Measurements from ENCODE around the gene DNPH1.

Gene DNPH1

DNA sequence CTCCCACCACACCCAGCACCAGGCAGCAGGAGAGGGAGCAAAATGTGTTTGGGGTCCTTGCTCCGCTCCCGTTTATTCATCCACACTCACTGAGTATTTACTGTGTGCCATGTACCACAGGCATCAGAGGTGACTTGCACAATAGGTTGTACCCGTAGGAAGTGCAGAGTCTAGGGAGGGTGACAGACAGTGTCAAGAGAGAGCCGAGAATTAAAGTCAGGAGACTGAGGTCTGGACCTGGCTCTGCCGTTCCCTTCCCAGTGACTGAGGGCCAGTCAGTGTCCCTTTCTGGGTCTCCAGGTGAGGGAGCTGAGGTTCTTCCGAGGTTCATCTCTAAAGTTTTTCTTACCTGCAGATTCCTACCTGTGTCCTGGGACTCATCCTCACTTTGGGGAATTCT lies 36.3 kb upstream of the DNPH1 start:
- DNase-seq, result no peak
- H3K36me3 ChIP-seq, result no peaks in the 10 kb centered on the region
- H3K27ac ChIP-seq, result no peak overlapping the region
- no peaks in the 10 kb centered on the region for H3K27me3 ChIP-seq
- intact Hi-C loops (cut with DNase I; ENCODE audit: low total_unique reads), result loop anchor here (2.0 to 10.0 kb wide), 2 partner anchors 69 to 239 kb away; no protein-coding TSS in a partner anchor
- peaks cover 0 to 26% (median 25%) of the 10 kb centered on the region in 4 donors for H3K4me1 ChIP-seq
- H3K9me3 ChIP-seq, result no peaks in the 10 kb centered on the region
- H3K4me3 ChIP-seq, result no peak overlapping the region
- TF ChIP-seq, protein P1, sequence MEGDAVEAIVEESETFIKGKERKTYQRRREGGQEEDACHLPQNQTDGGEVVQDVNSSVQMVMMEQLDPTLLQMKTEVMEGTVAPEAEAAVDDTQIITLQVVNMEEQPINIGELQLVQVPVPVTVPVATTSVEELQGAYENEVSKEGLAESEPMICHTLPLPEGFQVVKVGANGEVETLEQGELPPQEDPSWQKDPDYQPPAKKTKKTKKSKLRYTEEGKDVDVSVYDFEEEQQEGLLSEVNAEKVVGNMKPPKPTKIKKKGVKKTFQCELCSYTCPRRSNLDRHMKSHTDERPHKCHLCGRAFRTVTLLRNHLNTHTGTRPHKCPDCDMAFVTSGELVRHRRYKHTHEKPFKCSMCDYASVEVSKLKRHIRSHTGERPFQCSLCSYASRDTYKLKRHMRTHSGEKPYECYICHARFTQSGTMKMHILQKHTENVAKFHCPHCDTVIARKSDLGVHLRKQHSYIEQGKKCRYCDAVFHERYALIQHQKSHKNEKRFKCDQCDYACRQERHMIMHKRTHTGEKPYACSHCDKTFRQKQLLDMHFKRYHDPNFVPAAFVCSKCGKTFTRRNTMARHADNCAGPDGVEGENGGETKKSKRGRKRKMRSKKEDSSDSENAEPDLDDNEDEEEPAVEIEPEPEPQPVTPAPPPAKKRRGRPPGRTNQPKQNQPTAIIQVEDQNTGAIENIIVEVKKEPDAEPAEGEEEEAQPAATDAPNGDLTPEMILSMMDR (IDR thresholded peaks at IDR 0.05), result no peak

DNA sequence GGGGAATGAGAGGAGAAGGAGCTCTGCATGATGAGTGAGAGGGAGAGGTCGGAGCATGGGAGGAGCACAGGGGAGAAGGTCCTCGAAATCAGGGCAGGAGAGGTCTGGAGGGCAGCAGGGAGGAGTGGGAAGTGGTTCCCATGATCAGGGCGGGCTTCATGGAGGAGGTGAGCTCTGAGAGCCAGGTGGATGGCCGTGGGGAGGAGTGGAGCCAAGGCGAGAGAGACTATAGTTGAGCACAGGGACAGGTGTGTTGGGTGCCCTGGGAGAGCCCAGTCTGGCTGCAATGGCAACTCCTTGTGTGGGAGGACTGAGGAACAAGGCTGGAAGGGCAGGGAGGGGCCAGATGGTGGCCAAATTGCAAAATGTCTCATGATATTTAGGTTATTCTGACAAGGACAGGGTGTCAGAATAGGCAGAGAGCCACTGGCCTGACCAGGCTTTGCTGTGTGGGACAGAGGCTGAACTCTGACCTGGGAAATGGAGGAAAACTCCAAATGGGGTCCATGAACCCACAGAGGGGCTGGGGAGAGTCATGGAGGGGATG lies 35.4 kb upstream of the DNPH1 start:
- H3K36me3 ChIP-seq, result no peaks in the 10 kb centered on the region
- intact Hi-C loops (cut with DNase I; ENCODE audit: low total_unique reads), result loop anchor here (2.0 to 10.0 kb wide), 2 partner anchors 70 to 240 kb away; no protein-coding TSS in a partner anchor
- no peak overlapping the region for H3K4me3 ChIP-seq
- no peaks in the 10 kb centered on the region for H3K9me3 ChIP-seq
- no peak for DNase-seq
- TF ChIP-seq, protein P1 (IDR thresholded peaks at IDR 0.05), result no peak
- H3K27me3 ChIP-seq, result peaks cover 0 to 2% of the 10 kb centered on the region in 2 donors
- peaks cover 0 to 21% (median 20%) of the 10 kb centered on the region in 4 donors for H3K4me1 ChIP-seq
- H3K27ac ChIP-seq, result no peak overlapping the region

DNA sequence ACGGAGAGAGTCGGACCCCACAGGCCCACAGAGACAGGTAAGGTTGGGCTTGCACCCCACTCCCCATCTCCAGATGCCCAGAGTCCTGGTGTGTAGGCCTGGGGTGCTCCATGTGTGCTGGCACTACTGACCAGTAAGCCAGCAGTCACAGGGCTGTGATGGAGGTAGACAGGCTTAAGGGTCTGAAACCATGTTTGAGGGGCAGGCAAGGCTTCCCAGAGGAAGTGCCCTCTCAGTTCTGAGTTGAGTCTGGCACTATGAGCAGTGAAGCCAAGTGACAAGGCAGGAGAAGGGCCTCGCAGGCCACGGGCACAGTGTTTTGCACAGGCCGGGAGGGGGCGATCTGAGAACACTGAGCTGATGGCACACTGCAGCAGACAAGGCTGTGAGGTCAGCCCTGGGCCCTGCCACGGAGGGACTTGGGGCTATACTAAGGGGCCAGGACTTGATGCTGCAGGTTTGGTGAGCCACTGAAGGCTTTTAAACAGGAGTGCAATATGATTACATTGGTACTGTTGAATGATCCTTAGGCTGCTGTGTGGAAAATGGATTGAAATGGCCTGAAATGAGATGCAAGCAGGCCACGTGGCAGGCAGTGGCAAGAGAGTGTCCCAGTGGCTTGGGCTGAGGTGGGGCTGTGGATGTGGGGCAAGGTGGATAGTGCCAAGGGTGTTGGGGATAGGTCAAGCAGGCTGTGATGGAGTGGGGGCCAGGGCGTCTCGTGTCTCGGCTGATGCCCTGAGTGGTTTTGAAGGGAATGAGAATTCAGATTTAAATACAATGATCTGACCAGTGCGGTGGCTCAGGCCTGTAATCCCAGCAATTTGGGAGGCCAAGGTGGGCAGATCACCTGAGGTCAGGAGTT lies 34.3 kb upstream of the DNPH1 start:
- TF ChIP-seq, protein P1 (IDR thresholded peaks at IDR 0.05), result peak; percentile 56 to 67
- intact Hi-C loops (cut with DNase I; ENCODE audit: low total_unique reads), result loop anchor here (2.0 to 10.0 kb wide), 2 partner anchors 71 to 241 kb away; no protein-coding TSS in a partner anchor
- H3K4me1 ChIP-seq, result peaks cover 0 to 10% (median 9%) of the 10 kb centered on the region in 4 donors
- peaks cover 0 to 8% of the 10 kb centered on the region in 2 donors for H3K27me3 ChIP-seq
- H3K4me3 ChIP-seq, result no peak overlapping the region
- H3K9me3 ChIP-seq, result no peaks in the 10 kb centered on the region
- peak in 1 of 2 donors; percentile 60 for DNase-seq
- no peak overlapping the region for H3K27ac ChIP-seq
- no peaks in the 10 kb centered on the region for H3K36me3 ChIP-seq

DNA sequence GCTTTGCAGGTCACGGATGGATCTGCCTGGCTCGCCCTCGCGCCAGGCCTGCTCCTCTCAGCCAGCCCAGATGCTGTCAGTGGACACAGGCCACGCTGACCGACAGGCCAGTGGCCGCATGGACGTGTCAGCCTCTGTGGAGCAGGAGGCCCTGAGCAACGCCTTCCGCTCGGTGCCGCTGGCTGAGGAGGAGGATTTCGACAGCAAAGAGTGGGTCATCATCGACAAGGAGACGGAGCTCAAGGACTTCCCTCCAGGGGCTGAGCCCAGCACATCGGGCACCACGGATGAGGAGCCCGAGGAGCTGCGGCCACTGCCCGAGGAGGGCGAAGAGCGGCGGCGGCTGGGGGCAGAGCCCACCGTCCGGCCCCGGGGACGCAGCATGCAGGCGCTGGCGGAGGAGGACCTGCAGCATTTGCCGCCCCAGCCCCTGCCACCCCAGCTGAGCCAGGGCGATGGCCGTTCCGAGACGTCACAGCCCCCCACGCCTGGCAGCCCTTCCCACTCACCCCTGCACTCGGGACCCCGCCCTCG lies 33.6 kb upstream of the DNPH1 start:
- no peak overlapping the region for H3K27ac ChIP-seq
- peaks cover 0 to 3% (median 2%) of the 10 kb centered on the region in 4 donors for H3K4me1 ChIP-seq
- TF ChIP-seq, protein P1 (IDR thresholded peaks at IDR 0.05), result no peak
- H3K9me3 ChIP-seq, result no peaks in the 10 kb centered on the region
- H3K4me3 ChIP-seq, result no peak overlapping the region
- H3K27me3 ChIP-seq, result peaks cover 0 to 8% of the 10 kb centered on the region in 2 donors
- H3K36me3 ChIP-seq, result no peaks in the 10 kb centered on the region
- intact Hi-C loops (cut with DNase I; ENCODE audit: low total_unique reads), result loop anchor here (10.0 kb wide), 1 partner anchor 242 kb away; no protein-coding TSS in a partner anchor
- DNase-seq, result no peak

DNA sequence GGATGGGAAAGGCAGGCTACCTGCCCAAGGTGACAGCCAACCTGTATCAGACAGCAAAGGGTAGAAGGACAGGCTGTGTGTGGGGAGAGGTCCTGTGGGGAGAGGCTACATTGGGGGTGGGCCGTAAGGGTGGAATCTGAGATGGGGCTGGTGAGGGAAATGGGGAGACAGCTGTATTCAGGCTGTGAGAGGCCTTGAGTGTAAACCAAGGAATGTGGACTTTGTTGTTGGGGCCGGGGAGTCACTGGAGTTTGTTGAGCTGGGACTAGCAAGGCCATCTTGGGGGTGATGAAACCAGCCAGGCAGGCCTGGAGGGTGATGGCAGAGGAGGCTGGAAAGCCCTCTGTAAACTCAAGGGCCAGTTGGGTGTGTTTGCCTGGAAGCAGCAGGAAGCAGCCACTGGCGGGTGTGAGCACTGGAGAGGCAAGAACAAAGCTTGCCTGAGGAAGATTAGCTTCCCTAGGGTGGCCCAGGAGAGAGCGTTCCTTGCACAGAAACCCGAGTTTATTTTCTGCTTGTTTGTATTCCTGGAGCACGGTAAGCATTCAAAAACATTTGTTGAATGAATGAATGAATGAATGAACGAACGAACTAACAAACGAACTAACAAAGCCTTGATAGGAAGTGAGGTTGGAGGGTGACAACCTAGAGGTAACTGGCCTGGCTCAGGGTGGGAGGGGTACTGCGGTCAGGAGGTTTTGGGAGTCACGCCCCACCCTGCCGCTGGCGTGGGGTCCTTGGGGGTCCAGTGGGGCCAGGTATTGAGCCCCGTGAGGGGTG lies 32.9 kb upstream of the DNPH1 start:
- no peaks in the 10 kb centered on the region for H3K36me3 ChIP-seq
- no peaks in the 10 kb centered on the region for H3K9me3 ChIP-seq
- no peak for DNase-seq
- no peak overlapping the region for H3K4me3 ChIP-seq
- no peaks in the 10 kb centered on the region for H3K4me1 ChIP-seq
- intact Hi-C loops (cut with DNase I; ENCODE audit: low total_unique reads), result loop anchor here (10.0 kb wide), 1 partner anchor 243 kb away; no protein-coding TSS in a partner anchor
- TF ChIP-seq, protein P1 (IDR thresholded peaks at IDR 0.05), result no peak
- H3K27ac ChIP-seq, result no peak overlapping the region
- H3K27me3 ChIP-seq, result peaks cover 0 to 12% of the 10 kb centered on the region in 2 donors

All from tibial artery (tissue), 4 donors.